ENCODE results near the gene NUBPL.

The NUBPL gene

GRCh38 chr14:31561155-31561846 is at the start of gene NUBPL:
NUBPL (plus strand) TSS chr14:31561404; CDS start chr14:31561440, 36 bp downstream.
- Histone ChIP-seq H3K27me3 (ENCODE audit: insufficient read depth, low read length, poor library complexity, severe bottlenecking) (no peaks in the 10 kb centered on the region), H3K4me1 (ENCODE audit: insufficient read depth, low read length, poor library complexity, severe bottlenecking) (peaks cover 28% of the 10 kb centered on the region), H4K20me1 (ENCODE audit: insufficient read depth, low read length, poor library complexity, severe bottlenecking) (no peaks in the 10 kb centered on the region), H3K9me2 (replicated peaks; ENCODE audit: low read depth, low read length) (no peaks in the 10 kb centered on the region), H2AFZ (ENCODE audit: low read length) (peak within 1 kb of the TSS; percentile 99), H3K4me3 (ENCODE audit: low read length, poor library complexity, severe bottlenecking) (peak within 1 kb of the TSS; percentile 82), H3K9ac (ENCODE audit: low read depth, low read length, poor library complexity, severe bottlenecking) (peak within 1 kb of the TSS; percentile 74), H3F3A (ENCODE audit: low read depth) (no peaks in the 10 kb centered on the region), H3K9me3 (ENCODE audit: insufficient read depth, low read depth, low read length) (no peaks in the 10 kb centered on the region), H3K36me3 (ENCODE audit: insufficient read depth, low read length) (no peaks in the 10 kb centered on the region), H3K4me2 (ENCODE audit: low read depth, low read length, poor library complexity, severe bottlenecking) (peak within 1 kb of the TSS; percentile 69), H3K79me2 (ENCODE audit: insufficient read depth, low read length) (no peaks in the 10 kb centered on the region; the same call in 1 of the 2 replicates)
- no peak for TF ChIP-seq EZH2phosphoT487 (IDR thresholded peaks at IDR 0.05; ENCODE audit: borderline replicate concordance)
- TF ChIP-seq CTCF (conservative IDR thresholded peaks at IDR 0.05; ENCODE audit: low read length): no peak

GRCh38 chr14:31527087-31527486 is 34.1 kb upstream of the NUBPL start:
- Histone ChIP-seq H3K9me3 (ENCODE audit: insufficient read depth, low read depth, low read length) (no peaks in the 10 kb centered on the region), H3K79me2 (ENCODE audit: insufficient read depth, low read length) (no peaks in the 10 kb centered on the region), H2AFZ (ENCODE audit: low read length) (no peak overlapping the region), H3K9ac (ENCODE audit: low read depth, low read length, poor library complexity, severe bottlenecking) (no peak overlapping the region), H4K20me1 (ENCODE audit: insufficient read depth, low read length, poor library complexity, severe bottlenecking) (no peaks in the 10 kb centered on the region), H3K27me3 (ENCODE audit: insufficient read depth, low read length, poor library complexity, severe bottlenecking) (no peaks in the 10 kb centered on the region), H3K4me2 (ENCODE audit: low read depth, low read length, poor library complexity, severe bottlenecking) (no peak overlapping the region), H3K9me2 (replicated peaks; ENCODE audit: low read depth, low read length) (no peaks in the 10 kb centered on the region), H3F3A (ENCODE audit: low read depth) (no peaks in the 10 kb centered on the region), H3K4me3 (ENCODE audit: low read length, poor library complexity, severe bottlenecking) (no peak overlapping the region), H3K36me3 (ENCODE audit: insufficient read depth, low read length) (no peaks in the 10 kb centered on the region), H3K4me1 (ENCODE audit: insufficient read depth, low read length, poor library complexity, severe bottlenecking) (no peaks in the 10 kb centered on the region)
- TF ChIP-seq CTCF (conservative IDR thresholded peaks at IDR 0.05; ENCODE audit: low read length): no peak
- TF ChIP-seq EZH2phosphoT487 (IDR thresholded peaks at IDR 0.05; ENCODE audit: borderline replicate concordance): no peak

- Histone ChIP-seq H3K4me2 (ENCODE audit: low read depth, low read length, poor library complexity, severe bottlenecking) (no peak overlapping the region), H3K79me2 (ENCODE audit: insufficient read depth, low read length) (no peaks in the 10 kb centered on the region), H3K9me3 (ENCODE audit: insufficient read depth, low read depth, low read length) (no peaks in the 10 kb centered on the region), H3K9ac (ENCODE audit: low read depth, low read length, poor library complexity, severe bottlenecking) (no peak overlapping the region), H3K36me3 (ENCODE audit: insufficient read depth, low read length) (no peaks in the 10 kb centered on the region), H3K27me3 (ENCODE audit: insufficient read depth, low read length, poor library complexity, severe bottlenecking) (no peaks in the 10 kb centered on the region), H3K9me2 (replicated peaks; ENCODE audit: low read depth, low read length) (no peaks in the 10 kb centered on the region), H3K4me1 (ENCODE audit: insufficient read depth, low read length, poor library complexity, severe bottlenecking) (no peaks in the 10 kb centered on the region), H2AFZ (ENCODE audit: low read length) (no peak overlapping the region), H3K4me3 (ENCODE audit: low read length, poor library complexity, severe bottlenecking) (no peak overlapping the region), H3F3A (ENCODE audit: low read depth) (no peaks in the 10 kb centered on the region), H4K20me1 (ENCODE audit: insufficient read depth, low read length, poor library complexity, severe bottlenecking) (no peaks in the 10 kb centered on the region)
- TF ChIP-seq EZH2phosphoT487 (IDR thresholded peaks at IDR 0.05; ENCODE audit: borderline replicate concordance): no peak
- no peak for TF ChIP-seq CTCF (conservative IDR thresholded peaks at IDR 0.05; ENCODE audit: low read length)
These were observed 33.7 kb upstream of the NUBPL start for GRCh38 chr14:31527546-31527945.
